NCI-H2107 treated with DMSO at 0.1 percent for 48 hours (cell line): ENCODE data around the gene MEGF10.

ENCODE experiments used
- DNase-seq: peaks from one replicate; lab custom pipeline; 2025; ENCODE audit not compliant: unreplicated experiment; lab: John Stamatoyannopoulos, UW

The MEGF10 gene

DNA sequence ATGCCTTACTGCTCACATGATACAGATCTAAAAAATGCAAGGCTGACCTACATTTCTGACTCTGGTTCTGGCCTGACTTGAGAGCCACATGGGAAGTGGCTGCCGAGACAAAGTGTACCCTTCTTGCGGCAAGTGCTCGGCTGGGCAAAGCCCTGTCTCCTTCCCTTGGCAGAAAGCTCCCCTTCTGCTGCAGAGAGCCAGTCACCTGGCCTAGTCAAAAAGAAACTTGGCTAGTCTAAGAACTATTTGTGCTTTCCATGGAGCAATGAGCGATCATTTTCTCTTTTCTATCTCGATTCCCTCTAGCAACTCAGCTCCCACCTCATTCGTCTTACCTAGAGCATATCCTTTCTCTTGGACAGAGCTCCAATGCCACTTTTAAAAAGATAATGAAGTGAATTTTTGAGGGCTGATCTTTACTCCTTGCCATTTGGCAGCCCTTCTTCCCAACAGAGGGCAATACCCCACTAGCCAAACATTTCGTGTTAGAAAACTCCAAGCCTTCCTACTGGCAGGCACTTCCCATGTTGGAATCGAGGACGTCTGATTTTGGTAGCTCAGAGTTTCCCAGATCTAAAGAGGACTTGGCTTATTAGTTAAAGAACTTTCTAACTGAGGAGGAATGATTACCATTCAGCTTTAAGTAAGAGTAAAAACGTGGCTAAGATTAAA is 118.8 kb downstream of the MEGF10 start:
- no peak for DNase-seq

DNA sequence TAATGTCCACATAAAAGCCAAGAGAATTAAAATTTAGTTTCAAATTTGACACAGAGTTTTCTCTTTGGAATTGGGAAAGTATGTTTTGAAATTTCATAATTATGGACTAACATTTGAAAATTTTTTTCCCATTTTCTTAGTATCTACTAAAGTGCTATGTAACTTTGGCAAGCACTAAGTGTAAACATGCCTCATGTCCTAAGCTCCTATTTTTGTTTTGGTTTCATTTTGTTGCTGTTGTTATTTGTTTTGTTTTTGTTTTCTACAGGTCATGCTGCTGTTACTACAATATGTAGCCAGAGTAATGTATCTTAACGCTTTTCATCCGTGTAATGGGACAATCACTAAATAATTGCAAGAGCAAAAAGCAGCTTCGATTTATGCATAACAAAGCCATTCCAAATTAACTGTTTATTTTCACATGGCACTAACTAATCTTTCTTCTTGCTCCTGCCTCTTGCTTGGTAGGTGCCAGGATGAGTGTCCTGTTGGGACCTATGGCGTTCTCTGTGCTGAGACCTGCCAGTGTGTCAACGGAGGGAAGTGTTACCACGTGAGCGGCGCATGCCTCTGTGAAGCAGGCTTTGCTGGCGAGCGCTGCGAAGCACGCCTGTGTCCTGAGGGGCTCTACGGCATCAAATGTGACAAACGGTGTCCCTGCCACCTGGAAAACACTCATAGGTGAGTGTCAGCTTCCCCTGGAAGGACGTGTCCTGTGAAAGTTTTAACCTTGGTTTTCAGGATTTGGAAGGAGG is 119.5 kb downstream of the MEGF10 start:
- DNase-seq: no peak

DNA sequence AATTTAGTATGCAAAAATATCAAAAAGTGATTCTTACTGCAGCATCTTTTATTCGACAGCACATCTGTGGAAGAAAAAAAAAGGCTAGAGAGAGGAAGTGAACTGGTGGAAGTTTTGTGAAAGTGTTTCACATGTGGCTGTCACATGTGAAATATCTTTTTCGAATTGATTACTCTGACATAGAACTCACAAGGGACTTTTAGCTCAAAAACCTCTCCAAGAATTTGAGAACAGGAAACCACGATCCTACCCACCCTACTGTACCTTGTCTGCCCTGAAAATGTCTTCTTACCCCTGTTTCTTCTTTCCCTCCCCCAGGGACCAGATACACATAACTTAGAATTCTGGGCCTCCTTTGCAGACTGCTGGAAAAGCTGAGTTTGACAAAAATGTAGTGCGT is 120.4 kb downstream of the MEGF10 start:
- no peak for DNase-seq

DNA sequence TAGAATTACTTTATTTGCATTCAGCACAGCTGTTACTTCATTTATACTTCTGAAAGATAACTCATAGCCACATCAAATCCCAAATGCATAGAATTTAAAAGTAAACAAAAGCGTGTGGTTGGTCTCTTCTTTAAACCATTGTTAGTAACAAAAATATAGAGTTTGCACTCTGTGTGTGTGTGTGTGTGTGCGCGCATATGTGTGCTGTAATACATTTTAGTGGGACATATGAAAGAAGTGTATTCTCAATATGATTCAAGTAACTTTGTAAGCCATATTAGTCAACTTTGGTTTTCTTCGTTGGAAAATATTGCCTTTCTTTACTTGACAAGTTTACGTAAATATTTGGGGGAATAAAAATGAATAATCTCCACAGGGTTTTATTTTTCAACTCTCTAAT is 120.8 kb downstream of the MEGF10 start:
- no peak for DNase-seq

DNA sequence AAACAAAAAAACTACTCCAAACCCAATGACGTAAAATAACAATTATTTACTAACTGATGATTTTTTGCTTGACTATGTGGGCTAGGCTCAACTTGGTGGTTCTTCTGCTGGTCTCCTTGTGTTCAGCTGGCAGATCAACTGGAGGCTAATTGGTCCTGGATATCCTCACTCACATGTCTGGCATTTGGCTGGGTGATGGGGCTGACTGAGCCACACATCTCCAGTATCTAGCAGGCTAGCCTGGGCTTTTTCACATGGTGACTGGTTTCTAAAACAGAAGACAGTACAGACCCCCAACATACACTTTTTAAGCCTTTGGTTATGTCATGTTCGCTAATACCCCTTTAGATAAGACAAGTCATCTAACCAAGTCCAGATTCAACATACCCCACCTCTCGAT is 122.1 kb downstream of the MEGF10 start:
- no peak for DNase-seq

DNA sequence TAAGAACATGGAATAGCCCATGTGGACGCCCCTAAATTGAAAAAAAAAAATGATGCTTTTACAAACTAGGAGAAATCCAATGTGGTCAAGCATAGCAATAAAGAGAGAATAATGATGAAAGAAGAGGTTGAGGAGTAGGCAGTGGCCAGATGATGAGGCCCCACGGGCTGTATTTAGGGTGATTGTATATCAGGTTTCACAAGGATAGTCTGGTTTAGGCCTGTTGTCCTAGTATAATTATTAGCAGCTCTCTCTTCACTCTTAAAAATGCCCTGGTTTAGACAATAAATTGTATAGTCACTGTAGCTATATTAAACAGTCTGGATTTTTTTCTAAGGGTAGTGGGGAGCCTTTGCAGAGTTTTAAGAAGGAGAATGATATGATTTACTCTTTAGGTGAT is 124.4 kb downstream of the MEGF10 start:
- no peak for DNase-seq

DNA sequence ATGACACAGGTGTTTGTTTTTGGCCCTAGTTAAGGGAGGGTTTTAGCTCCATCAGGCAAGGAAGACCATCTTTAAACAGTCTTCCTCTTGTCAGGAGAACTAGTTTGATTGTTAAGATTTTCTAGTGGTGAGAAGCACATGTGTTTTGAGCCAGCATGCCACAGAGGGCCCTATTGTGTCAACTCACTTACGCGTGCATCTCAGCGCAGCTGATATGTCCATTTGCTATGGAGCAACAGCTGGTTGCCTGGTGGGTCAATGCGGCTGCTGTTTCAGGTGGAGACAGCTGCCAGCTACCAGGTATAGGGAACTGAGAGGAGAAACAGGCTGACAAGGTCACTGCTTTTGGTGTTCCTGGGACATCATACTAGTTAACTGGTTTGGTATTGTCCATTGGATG is 126.3 kb downstream of the MEGF10 start:
- no peak for DNase-seq

DNA sequence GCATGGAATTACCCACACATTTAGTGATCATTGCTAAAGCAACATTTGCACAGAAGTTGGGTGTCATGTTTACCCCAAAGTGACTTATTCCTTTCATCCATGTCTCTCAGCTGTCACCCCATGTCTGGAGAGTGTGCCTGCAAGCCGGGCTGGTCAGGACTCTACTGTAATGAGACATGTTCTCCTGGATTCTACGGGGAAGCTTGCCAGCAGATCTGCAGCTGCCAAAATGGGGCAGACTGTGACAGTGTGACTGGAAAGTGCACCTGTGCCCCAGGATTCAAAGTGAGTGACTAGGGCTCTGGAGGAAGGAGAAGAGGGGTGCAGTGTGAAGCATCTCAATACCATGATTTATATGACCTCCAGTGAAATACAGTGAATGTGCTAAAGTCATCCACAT is 126.9 kb downstream of the MEGF10 start:
- no peak for DNase-seq

DNA sequence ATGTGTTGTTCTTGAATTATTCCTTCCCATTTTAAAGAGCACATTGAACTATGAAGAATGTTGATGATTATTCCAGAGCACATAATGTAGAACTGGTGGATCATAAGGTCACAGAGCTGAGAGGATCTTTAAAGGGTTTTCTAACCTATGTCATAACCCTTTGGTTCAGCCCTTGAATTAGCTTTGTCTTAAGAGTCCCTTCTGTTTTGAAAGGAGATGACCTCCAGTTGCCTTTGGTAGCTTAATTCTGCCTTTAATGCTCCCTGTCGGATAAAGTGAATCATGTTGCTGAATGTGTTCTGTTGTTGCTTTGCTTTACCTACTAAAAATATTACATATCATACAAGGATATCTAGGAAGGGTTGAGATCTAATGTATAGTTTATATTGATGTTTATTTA is 127.8 kb downstream of the MEGF10 start:
- no peak for DNase-seq

DNA sequence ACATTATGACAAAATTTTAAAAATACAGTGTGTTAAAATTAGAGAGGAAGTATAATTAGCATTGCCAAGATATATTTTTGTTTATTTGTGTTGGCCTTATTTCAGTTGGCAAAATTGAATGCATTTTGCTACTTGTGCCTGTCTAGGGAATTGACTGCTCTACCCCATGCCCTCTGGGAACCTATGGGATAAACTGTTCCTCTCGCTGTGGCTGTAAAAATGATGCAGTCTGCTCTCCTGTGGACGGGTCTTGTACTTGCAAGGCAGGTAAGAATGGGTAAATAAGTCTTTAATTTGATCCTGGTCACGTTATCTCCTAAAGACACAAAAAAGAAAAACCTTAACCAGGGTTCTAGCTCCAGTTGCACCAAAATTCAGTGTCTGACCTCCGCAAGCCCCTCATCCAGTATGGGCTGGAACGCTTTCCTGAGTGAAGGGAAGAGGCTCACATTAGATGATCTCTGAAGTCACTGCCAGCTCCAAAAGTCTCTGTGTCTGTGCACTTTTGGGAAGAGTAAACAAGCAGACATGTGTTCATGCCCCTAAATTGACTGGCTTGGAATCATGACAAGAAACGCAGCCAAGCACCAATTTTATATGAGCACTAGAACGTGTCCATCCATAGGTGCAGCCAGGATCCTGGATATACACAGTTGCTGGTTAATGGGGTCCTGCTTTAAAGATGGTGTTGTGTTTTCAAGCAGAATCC is 128.5 kb downstream of the MEGF10 start:
- DNase-seq: no peak

DNA sequence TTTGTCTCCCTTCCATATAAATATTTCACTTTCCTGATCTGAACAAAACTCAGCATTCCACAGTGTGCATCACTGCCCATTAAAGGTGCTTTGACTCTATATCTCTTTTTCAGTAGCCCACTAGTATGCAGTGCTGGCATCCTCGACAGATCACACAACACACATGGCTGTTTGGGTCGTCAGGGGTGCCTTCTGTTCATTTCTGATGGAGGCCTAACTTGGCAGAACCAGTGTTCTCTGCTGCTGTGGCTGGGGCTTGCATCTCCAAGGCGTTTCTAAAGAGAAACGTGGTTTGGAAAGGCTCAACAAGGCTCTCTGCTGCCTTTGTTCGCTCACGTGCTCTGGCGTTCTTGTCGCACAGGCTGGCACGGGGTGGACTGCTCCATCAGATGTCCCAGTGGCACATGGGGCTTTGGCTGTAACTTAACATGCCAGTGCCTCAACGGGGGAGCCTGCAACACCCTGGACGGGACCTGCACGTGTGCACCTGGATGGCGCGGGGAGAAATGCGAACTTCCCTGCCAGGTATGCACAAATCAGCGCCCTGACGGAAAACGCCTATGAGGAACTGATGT is 129.2 kb downstream of the MEGF10 start:
- no peak for DNase-seq

DNA sequence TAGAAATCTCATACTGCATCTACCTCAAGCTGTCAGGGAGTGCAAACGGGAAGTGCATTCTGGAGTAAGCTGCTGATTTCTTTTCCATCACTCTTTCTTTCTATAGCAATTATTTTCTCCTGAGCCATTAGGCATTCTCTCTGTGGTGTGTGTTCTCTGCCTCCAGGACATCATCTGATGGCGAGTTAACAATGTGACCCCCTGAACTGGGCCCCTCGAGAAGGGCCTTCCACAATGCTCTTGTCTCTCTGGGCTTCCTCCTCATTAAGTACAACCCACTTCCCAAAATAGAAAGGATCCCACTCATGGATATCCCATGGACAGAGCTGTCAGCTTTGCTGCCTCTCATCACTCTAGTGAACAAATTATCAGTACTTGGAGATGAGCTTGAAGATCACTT is 130.2 kb downstream of the MEGF10 start:
- no peak for DNase-seq

DNA sequence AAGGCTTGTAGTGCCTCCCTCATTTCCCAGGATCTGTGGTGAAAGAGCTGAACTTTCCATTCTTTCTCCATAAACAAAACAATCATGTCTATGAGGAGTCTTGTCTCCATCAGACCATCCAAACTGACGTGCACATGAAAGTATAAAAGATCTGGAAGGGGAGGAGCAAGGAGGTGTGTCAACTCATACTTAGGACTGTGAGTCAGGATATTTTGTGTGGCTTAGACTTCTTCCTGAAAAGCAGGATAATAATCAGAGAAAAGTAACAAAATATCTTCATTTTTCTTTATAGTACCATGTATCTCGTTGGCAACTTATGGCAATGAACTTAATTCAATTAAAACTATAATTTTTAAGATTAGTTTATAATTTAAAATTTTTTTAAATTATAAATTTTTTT is 130.9 kb downstream of the MEGF10 start:
- DNase-seq: no peak

DNA sequence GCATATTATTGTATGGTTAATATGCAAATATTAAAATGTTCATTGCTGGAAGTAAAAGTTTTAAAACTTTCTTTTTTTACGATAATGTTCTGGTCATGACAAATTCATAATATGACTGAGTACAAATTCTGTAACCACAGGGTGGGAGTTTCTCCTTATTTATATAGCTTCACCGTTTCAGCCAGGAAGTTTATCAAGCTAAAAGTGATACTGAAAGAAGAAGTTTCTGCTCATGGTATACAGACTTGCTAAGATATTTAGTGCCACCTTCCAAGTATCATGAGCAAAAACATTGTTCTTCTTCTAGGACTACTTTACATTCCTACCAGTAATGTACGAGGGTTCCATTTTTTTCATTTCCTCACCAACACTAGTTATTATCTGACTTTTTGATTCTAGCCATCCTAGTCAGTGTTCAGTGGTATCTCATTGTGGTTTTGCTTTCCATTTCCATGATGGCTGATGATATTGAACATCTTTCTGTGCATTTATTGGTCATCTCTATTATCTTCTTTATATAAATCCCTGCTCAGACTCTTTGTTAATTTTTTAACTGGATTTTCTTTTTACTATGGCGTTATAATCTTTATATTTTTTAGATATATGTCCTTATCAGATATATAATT is 132.7 kb downstream of the MEGF10 start:
- no peak for DNase-seq

DNA sequence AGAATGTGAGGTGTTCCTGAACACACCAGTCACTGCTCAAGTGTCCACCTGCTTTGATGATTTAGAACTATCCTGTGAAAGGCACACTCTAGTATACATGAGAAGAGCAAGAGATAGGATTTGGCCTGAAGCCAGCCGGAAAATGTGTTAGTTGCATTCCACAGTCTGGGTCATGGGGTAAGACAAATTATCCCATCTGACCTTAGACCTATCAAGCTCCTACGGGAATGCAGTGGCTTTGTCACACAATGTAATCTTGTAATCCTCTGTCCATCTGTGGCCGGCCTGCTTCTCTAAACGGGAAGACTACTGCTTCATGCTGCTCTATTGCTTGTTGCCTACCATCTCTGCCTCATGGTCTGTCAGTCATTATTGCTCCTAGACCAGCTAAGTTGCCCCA is 134.4 kb downstream of the MEGF10 start:
- DNase-seq: no peak

DNA sequence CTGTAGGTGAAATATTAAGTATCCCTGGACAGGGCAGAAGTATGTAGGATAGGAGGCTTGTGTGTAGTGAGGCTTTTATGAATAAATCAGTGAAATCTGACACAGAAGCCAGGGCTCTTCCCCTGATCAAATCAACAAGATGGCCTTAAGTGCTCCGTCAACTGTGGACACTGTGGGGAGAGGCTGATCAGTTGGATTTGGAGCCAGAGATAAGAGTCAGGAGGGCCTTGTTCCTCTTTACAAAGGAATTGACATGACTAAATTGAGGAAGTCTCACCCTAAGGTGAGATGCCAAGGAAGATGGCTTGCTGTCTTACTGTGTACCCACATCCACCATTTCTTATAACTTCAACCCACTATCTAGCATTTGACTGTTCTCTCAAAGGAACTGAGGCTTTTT is 135.3 kb downstream of the MEGF10 start:
- no peak for DNase-seq

DNA sequence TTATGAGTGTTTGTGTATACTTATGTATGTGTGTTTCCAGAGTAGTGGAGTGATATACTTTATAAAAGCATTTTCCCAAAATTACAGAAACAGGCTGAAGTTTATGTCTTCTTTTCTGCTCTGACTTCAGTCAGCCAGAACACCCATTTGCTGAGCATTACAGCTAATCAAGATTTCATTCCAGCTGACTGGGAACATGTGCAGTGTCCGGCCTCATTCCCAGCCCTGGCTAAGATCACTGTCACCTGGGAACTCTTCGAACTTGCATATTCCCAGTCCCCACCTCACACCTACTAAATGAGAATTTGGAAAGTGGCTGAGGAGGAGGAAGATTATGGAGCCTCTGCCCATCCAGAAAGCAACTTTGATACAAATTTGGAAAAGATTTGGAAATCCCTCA is 136.1 kb downstream of the MEGF10 start:
- no peak for DNase-seq

DNA sequence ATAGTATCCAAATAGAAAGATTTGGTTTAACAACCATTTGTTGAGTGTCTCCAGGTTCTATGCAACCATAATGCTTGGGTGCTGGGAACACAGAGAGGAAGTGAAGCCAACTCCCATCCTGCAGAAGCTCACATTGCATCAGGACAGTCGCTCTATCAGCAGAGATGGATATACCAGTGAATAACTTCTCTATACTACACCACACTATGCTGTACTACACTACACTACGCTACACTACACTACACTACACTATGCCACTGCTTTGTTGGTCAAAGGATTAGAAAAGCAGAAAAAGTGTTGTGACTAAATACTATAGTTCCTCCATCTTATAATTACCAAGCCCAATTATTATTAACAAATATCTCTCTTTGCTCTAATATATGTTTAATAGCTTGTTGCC is 137.7 kb downstream of the MEGF10 start:
- DNase-seq: no peak

DNA sequence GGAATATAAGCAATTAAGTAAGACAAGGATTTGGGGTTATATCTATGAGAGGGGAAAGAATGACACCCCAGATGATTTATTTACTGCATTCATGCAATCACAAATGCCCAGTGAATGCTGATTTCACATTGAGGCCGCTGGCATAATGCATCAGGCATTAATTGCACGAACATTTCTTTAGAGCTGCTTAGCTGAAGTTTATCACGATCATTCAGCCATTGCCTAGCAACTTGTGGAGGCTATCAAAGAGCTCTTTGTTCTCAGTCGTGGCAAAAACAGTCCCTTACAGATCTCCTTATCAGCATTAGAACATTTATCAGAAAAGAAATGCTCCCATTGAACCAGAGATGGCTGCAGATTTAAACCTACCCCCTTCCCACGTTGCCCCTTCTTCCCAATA is 138.2 kb downstream of the MEGF10 start:
- DNase-seq: no peak

DNA sequence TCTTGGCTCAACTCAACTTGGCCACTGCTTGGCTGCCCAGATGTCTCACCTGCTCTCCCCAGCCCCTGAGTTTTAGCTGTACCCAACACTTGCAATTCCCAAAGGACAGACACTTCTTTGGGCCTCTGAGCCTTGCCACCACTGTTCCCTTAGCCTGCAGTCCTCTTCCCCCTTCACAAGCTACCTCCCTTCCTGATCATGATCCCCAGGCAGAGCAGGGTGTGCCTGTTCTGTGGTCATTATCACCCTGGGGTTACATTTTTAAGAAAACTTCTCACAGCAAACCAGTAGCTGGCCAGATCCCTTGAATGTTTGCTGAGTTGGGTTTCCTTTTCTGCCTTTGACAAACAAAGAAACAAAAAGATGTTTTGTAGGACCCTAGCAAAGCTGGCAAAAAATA is 139.3 kb downstream of the MEGF10 start:
- DNase-seq: no peak

DNA sequence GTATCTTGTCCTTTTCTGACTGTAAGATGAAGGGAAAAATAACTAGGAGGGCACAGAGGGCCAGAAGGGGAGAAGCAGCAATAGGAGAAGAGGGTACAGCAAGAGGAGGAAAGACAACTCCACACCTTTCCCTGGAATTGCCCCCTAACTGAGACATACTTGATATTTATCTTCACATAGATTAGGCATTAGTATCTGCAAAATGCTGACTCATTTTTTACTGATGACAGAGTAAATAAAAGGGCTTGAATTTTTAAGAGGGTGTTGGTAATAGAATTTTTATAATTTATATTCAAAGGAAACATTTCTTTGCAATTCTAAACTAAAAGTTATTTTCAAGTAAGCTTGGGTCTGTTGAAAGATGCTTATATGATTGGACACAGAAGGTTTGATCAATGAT is 140.0 kb downstream of the MEGF10 start:
- no peak for DNase-seq
